Superior temporal gyrus (tissue), 1 donor: Measurements from ENCODE around the gene PKD1L1.
A peak's percentile ranks its signal among the peaks of the same experiment; 100 is the strongest.
"Not testable (repeated sequence)": the region's sequence is repeated elsewhere in the genome, so short reads cannot be mapped to it uniquely, and the experiment has no call there.

ENCODE experiments used
- DNase-seq: peaks from one replicate; pipeline ENCODE4 v3.0.0-alpha.2; 2016; ENCODE audit errors: extremely low spot score

The PKD1L1 gene

GRCh38 chr7:47818796-47819606 is 129.3 kb downstream of the PKD1L1 start:
- DNase-seq: peak; percentile 95

- DNase-seq: no peak
Observed at GRCh38 chr7:47817917-47818316, 130.3 kb downstream of the PKD1L1 start.

- no peak for DNase-seq
Observed at GRCh38 chr7:47816647-47817046, 131.6 kb downstream of the PKD1L1 start.

DNA sequence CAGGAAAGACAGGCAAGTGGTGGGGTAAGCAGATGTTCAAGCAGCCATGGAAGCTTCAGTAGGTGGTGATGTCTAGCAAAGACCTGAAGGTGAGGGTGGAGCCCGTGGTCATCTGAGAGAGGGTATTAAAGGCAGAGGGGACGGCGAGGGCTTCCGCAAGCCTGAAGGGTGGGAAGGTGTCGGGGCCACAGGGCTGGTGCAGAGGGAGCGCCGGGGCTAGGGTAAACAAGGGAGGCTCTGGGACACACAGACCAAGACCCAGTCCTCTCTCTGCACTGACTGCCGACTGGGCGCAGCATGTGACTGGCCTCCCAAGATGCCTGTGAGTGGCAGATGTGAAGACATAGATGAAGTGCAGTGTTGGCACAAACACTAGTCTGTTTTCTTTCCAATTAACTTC is 132.4 kb downstream of the PKD1L1 start:
- DNase-seq: no peak

GRCh38 chr7:47814905-47815613 is 133.2 kb downstream of the PKD1L1 start:
- no peak for DNase-seq

DNA sequence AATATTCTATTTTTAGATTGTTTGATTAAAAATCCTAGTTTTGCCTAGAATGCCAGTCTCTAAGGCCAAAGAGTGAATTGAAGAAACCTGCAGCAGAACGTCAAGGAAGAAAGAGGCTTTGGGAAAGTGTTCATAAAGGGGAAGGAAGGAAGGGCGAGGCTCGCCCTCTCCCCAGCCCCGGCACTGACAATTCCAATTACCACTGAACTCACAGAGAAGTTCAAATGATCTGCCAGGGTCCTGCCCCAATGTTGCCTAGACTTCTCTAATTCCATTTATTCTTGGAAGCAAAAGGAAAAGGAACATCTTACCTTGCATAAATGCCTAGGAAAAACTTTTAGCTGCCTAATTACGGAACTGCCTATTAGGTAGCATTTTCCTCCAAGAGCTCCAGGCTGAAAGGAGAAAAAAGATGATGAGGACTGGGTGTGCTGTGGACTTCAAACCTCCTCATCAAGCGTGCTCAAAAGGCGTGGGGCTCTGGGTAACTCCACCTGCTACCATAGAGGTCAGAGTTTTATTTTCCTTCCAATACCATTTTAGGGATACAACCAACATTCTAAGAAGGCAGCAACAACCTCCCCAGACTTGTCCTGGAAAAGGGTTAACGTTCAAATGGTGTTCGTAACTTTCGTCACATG is 134.5 kb downstream of the PKD1L1 start:
- DNase-seq: no peak

DNA sequence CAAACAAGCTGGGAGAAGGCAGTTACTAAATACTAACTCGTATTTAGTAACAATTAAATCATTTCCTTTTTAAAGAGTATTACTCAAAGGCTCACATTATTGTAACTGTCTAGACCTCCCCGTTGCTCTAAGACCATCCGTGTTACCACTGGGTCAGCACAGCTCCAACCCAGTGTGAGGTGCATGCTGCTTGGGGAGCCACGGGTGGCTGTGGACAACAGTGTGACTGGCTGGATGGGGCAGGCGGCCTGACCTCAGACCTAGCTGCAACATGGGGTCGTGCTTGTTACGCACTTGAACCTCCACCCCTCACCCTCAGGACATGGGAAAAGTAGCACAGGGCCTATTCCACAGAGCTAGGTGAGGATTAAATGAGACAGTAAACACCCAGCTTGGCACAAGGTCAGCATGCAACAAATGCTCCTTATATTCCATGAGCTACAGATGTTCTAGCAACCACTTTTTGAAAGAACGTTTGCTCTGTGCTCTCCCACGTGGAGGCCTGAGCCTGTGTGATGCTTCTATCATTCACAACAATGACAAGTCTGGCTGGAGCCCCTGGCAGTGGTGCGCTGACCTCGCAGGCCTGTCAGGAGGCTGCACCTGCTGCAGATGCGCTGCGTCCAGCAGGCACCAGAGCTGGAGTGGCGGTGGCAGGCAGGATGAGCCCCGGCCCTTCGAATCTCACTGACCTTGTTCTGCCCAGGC is 135.7 kb downstream of the PKD1L1 start:
- DNase-seq: peak; percentile 73

DNA sequence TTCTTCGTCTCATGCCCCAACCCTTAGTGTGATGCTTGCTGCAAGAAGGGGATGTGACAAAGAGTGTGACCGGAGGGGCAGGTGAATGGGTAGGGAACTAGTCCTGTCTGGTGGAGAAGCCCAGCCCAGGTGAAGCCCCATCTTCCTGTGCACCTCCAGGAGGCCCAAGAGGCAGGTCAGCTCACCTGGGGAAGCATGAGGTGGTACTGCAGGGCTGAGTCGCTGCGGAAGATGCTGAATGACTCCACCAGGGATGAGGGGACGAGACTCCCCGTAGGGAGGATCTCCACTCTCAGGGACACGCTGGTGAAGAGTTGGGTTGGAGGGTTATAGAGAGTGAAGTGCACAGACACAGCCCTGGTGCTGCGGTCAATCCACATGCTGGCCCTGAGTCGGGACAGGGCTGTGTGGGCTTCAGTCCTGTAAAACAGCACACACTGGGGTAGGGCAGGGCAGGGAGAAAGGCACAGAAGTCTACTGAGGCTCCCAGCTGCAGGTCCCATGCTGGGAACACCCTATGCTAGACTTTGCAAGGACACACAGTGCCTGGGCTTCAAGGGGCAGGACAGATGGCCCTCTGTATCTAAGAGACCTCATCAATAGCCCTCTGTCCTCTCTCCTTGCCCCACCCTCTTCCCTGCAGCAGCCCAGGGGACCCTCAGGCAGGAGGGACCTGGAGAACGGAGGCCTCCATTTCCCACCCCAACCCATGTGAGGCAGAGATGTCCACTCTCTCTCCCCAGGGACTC is 136.5 kb downstream of the PKD1L1 start:
- DNase-seq: no peak

- no peak for DNase-seq
Observed at GRCh38 chr7:47809387-47809786, 138.9 kb downstream of the PKD1L1 start.

GRCh38 chr7:47808321-47808720 is 139.9 kb downstream of the PKD1L1 start:
- DNase-seq: no peak

GRCh38 chr7:47807756-47808155 is 140.5 kb downstream of the PKD1L1 start:
- no peak for DNase-seq

DNA sequence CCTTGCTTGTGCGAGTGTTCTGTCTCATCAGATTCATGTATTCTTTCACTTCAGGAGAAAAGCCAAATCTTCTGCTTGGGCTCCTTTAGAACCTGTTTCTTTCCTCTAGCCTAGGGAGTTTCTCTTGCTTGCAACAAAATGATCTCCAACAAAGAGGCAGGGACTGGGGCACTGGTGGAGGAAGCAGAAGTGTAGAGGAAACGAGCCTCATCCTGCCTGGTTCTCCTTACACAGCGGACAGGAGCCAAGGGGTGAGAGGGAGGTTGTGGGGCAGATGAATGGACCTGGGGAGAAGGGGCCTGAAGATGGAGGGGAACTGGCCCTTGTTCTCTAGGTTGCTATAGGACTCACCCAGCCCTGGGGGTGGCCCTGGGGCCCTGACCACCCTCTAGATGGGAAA is 141.1 kb downstream of the PKD1L1 start:
- DNase-seq: no peak

- no peak for DNase-seq
Observed at GRCh38 chr7:47806701-47807103, 141.6 kb downstream of the PKD1L1 start.

GRCh38 chr7:47804767-47805545 is 143.3 kb downstream of the PKD1L1 start:
- DNase-seq: no peak

DNA sequence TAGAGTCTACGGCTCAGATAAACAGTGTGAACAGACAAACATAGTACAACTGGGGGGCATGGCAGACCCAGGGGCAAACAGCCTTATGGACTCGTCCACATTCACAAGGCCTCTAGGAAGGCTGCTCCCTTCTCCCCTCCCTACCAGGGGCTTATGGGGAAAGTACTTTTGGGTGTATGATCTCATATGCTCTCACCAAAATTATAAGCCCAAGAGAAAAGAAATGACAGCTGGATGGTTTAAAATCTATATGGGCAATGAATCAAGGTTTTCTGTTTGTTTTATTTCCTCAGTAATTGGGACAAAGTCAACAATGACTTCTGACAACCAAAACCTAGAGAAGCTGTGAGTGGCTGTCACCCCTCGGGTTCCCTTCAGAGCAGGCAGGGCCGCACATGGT is 144.4 kb downstream of the PKD1L1 start:
- DNase-seq: no peak

DNA sequence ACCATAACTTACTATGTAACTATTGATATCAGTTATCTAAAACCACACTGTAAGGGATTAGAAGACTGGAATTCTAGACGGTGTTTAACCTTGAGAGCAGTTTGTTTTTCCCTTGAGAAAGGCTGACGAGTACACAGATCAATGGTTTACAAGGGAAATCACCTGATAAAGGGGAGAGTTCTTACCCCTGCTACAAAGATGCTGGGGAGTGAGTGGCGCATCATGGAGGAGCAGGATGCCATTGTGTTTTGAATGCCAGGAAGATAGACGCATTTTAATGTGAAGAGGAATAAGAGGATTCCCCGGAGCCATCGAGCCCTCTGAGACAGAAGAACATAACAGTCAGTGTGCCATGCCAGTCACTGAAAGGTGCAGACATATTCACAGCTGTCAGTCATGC is 145.2 kb downstream of the PKD1L1 start:
- DNase-seq: no peak

GRCh38 chr7:47801423-47801822 is 146.8 kb downstream of the PKD1L1 start:
- DNase-seq: no peak

DNA sequence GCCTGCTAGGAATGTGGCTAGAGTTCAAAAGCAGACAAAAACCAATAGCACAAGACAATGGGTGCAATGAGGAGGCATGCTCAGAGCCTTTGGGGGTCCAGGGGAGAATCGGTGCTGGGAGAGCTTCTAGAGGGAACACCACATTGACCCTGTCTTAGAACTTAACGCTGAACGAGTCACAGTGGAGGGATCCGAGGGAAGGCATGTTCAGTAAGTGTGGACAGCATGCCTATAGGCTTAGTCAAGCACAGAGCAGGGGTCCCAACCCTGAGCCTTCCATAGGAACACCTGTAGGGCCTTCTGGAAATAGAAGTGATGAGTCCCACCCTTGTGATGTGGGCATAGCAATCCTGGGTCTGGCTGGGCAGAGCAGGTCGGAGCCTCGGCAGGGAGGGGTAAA is 148.7 kb downstream of the PKD1L1 start:
- no peak for DNase-seq

DNA sequence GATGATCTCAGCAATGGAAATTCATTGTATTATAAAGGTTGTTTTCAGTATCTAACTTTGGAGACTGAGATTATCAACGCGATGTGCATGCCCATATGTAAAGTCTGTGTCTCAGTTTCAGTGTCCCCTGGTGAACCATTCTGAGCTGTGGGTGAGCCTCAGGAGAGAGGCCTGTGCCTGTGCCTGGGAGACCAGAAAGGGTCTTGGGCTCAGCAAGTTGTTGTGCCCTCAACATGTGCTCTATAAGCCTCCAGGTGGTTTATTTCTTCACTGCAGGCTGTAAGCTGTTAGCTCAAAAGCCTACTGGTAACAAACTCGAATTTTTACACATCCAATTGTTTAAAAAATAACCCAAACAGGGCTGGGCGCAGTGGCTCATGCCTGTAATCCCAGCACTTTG is 151.9 kb downstream of the PKD1L1 start:
- DNase-seq: no peak

- DNase-seq: no peak
Observed at GRCh38 chr7:47795631-47796030, 152.6 kb downstream of the PKD1L1 start.

DNA sequence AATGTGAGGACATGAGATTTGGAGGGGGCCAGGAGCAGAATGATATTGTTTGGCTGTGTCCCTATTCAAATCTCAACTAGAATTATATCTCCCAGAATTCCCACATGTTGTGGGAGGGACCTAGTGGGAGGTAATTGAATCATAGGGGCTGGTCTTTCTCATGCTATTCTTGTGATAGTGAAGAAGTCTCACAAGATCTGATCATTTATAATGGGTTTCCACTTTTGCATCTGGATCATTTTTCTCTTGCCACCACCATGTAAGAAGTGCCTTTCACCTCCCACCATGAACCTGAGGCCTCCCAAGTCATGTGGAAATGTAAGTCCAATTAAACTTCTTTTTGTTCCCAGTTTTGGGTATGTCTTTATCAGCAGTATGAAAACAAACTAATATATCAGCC is 153.1 kb downstream of the PKD1L1 start:
- DNase-seq: not testable (repeated sequence)
